Head of caudate nucleus (tissue), 42 donors: ENCODE results near the gene IRX5.

Source experiments
- DNase-seq, 42 donors: peaks; one replicate each; pipeline versions ENCODE4 v3.0.0 to v3.0.0-alpha.2; 2020 to 2021; ENCODE audit warnings: mixed read lengths in 7 of 42
- intact Hi-C: fragments of 100-400 bp; cut with DNase I; formaldehyde crosslinking; loops from one replicate; pipeline ENCODE4 v1.15.0; 2022

The IRX5 gene

GRCh38 chr16:54930005-54930868 is at the start of gene IRX5:
TSS of gene IRX5 (plus strand) at chr16:54930865. CDS start at chr16:54931199, 334 bp downstream.
- DNase-seq = peak; percentile 38 to 89 (median 76)
- intact Hi-C loops = loop anchor here (5.0 kb wide), 1 partner anchor 643 kb away; the partner anchor contains the start of gene IRX3

GRCh38 chr16:54882556-54882955 is 48.1 kb upstream of the IRX5 start:
- DNase-seq = no peak
- intact Hi-C loops = no loop called here

- intact Hi-C loops = no loop called here
- DNase-seq = no peak
Measured at GRCh38 chr16:54883358-54883757, 47.3 kb upstream of the IRX5 start.

GRCh38 chr16:54886078-54886477 is 44.6 kb upstream of the IRX5 start:
- intact Hi-C loops = no loop called here
- no peak for DNase-seq

GRCh38 chr16:54890381-54890780 is 40.3 kb upstream of the IRX5 start:
- no peak for DNase-seq
- intact Hi-C loops = no loop called here

- intact Hi-C loops = no loop called here
- no peak for DNase-seq
Measured at GRCh38 chr16:54891346-54891745, 39.3 kb upstream of the IRX5 start.

- intact Hi-C loops = no loop called here
- no peak for DNase-seq
Measured at GRCh38 chr16:54892981-54893380, 37.7 kb upstream of the IRX5 start.

GRCh38 chr16:54897930-54898329 is 32.7 kb upstream of the IRX5 start:
- DNase-seq = no peak
- intact Hi-C loops = no loop called here

- intact Hi-C loops = no loop called here
Measured at GRCh38 chr16:54901606-54902005, 29.1 kb upstream of the IRX5 start.

GRCh38 chr16:54903047-54903446 is 27.6 kb upstream of the IRX5 start:
- intact Hi-C loops = no loop called here
- DNase-seq = no peak

More at GRCh38 chr16:54901606-54902005, 29.1 kb upstream of the IRX5 start:
- DNase-seq = no peak

GRCh38 chr16:54911079-54911478 is 19.6 kb upstream of the IRX5 start:
- no peak for DNase-seq
- intact Hi-C loops = no loop called here

- no peak for DNase-seq
- intact Hi-C loops = no loop called here
Measured at GRCh38 chr16:54912720-54913119, 17.9 kb upstream of the IRX5 start.

- intact Hi-C loops = no loop called here
- no peak for DNase-seq
Measured at GRCh38 chr16:54921206-54921824, 9.3 kb upstream of the IRX5 start.

GRCh38 chr16:54923055-54923473 is 7.6 kb upstream of the IRX5 start:
- intact Hi-C loops = no loop called here
- DNase-seq = no peak

- intact Hi-C loops = no loop called here
- no peak for DNase-seq
Measured at GRCh38 chr16:54923988-54924387, 6.7 kb upstream of the IRX5 start.

- no peak for DNase-seq
- intact Hi-C loops = no loop called here
Measured at GRCh38 chr16:54926166-54926838, 4.4 kb upstream of the IRX5 start.

- no peak for DNase-seq
- intact Hi-C loops = no loop called here
Measured at GRCh38 chr16:54927125-54928015, 3.3 kb upstream of the IRX5 start.

- DNase-seq = peak in 1 of 42 donors; percentile 16
- intact Hi-C loops = no loop called here
Measured at GRCh38 chr16:54928016-54928356, 2.7 kb upstream of the IRX5 start.

GRCh38 chr16:54928411-54929089 is 2.1 kb upstream of the IRX5 start:
- intact Hi-C loops = no loop called here
- peak in 26 of 42 donors; percentile 7 to 78 (median 46) for DNase-seq
